HG03354 (cell line): Measurements from ENCODE around the gene TTC23.

Experiments
- ATAC-seq: cut with Tn5 transposase; IDR thresholded peaks from one replicate; pipeline ENCODE4 v1.9.1; 2021; ENCODE audit warnings: mild to moderate bottlenecking; ENCODE audit not compliant: unreplicated experiment, poor library complexity, severe bottlenecking

Gene TTC23

DNA sequence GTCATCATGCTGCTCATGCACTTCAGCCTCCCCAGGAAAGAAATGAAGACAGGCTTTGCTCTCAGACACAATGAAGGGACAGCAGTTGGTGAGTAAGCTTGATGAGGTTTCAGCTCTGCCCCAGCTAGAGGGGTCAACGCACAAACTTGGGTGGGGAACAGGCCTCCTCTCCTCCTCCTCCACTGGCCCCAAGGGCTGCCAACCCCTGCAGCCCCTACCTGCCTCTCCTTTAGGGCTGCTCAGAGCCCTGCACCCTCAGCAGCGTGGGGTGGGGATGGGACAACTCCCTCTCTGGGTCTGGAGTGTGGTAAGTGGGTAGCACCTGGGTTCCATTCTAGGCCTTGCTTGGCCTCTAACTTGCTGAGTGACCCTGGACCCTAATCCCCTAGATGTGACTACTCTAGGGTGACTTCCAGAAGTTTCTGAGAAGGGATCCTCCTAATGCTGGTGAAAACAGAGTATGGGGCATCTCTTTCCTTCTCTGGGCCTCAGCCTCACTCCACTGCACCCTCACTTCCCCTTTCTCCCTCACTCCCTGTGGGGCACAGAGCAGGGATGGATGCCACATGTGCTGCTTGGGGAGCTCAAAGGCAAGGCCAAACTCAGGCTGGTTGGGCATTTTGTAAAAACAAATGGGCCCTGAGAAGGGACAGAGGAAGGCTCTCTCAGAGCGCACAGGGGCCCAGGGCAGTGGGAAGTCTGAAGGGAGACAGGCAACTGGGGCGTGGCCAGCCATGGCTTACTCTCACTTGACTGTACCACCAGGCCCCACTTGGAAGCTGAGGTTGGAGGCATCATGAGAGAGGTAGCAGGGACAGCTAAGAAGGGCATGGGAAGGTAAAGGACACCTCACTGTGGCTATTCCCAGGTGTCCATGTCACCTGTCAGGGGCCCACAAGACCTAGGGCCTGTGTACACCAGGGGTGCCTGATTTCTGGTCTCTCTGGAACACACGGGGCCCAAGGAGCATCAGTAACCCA is 80.5 kb downstream of the TTC23 start:
- ATAC-seq = no peak

DNA sequence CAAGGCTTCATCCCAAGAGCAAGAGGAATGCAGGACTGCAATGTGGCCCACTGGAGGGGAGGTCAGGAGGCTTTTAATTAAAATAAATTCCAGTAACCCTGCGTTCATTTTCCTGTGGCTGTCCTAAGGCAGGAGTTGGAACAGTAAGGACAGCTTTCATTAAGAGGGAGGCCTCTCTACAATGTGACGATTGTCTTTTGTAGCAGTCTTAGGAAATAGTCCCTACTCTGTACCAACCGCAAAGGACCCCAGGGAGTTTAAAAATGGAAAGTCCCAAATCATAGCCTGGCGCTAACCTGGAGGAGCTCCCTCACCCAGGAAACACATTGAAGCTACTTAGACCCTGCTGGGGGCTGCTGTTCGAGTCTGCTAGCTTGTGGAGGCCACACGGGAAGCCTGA is 81.7 kb downstream of the TTC23 start:
- ATAC-seq = peak; percentile 48

DNA sequence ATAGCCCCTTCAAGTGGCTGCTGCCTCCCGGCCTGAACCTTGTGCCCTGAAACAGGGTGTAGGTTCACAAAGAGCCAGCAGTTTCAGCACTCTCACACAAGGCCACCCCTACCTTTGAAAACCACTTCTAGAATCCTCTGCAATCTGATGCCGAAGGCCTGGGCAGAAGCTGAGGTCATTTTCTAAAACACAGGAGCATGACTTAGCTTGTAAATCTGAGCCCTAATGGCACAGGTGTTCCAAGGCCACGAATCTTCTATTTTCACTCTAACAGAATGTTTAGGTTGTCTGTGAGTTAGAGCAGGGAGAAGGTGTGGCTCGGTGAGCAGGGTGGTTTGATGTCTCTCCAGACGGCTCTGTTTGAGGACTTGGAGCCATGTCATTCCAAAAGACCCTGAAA is 82.2 kb downstream of the TTC23 start:
- ATAC-seq = no peak

DNA sequence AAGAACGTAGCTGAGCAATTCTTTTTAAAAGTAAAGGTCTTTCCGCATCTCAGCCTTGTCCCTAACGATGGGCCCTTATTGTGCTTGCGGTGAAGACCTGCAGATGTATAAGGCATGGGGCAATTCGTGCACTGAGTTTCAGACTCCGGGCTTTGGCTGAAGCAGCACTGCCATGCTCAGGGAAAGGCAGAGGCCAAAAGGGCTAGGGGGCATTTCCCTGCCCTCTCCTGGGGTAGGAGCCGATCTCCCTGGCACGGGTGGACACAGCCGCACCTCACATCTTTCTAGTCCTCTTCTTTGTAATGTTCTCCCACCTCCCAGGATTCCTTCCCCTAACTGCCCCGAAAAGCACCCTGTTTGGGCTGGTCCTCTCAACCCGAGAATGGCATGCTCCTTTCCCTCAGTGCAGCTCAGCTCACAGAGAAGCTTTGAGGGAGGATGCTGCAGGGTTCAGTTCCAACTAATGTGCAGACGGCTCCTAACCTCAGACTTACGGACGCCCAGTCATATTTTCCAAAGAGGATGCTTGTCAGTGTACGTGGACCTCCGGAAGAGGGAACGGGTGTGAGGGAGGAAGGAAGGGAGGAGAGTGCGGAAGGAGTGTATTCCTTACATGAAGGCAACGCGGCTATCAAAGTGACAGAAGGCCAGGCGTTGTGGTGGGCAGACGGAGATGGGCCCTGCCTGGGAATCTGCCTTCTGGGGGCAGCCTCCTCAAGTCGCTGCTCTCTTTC is 83.3 kb downstream of the TTC23 start:
- ATAC-seq = no peak

DNA sequence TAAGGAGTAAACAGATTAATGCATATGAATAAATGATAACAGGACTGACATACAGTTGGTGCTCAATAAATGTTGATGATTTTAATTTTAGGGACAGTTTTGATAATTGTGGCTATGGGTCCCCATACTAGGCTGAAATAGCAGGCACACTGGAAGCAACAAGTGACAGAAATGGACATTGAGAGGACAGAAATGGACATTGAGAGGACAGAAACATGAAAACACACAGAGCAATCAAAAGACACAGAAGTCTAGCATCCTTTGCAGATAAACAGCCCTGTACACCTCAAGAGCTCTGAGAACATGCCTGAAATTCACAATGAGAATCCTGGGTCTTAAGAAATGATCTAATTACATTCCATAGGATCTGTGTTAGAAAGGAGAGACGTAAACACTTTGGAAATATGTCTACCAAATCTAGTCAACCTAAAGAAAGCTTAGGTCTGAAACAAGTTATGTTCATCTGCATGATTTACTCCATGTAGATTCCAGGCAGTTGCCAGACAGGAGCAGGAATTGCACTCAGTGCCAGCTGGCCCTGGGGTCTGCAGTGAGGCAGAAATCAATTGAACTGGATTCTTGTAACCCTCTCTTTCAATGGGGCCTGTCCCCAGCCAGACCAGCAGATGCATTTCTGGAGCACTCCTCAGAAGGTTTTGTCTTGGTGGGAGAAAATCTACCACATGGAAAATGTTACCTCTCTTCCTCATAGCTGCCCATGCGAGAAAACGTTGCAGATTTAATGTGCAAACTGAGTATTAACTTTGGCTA is 84.2 kb downstream of the TTC23 start:
- ATAC-seq = no peak

DNA sequence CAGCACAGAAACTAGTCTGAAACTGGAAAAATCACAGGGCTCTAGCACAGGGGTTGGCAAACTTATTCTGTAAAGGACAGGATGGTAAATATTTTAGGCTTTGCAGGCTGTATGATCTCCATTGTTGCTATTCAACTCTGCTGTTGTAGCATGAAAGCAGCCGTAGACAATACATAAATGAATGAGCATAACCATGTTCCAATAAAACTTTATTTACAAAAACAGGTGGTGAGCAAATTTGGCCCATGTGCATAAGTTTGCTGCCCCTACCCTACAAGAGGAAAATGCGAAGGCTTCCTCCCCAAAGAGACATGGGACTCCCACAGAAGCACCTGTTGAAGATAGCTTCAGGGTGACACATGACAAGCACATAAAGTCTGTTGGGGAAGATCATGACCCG is 85.3 kb downstream of the TTC23 start:
- no peak for ATAC-seq

DNA sequence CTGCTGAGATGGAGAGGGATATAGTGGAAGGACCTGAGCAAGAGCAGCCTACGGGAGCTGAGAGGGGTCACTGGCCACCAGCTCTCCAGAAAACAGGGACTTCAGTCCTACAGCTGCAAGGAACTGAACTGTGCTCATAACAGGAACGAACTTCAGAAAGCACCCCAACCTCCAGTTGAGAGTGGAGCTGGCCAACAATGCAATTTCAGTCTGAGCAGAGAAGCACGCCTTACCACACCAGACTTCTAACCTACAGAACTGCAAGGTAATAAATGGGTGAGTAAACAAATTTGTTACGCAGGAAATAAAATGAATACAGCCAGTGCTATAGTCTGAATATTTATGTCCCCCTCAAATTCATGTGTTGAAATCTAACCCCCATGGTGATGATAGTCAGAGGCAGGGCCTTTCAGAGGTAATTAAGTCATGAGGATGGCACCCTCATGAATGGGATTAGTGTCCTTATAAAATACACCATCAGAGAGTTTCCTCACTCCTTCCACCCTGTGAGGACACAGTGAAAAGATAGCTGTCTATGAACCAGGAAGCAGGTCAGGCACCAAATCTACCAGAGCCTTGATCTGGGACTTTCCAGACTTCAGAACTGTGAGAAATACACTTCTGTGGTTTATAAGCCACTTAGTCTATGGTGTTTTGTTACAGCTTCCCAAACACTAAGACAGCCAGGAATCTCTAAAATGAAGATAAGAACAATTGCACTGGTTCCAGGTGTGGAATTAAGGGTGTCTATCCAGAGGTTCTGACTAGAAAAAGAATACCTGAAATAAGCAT is 85.9 kb downstream of the TTC23 start:
- ATAC-seq = no peak

DNA sequence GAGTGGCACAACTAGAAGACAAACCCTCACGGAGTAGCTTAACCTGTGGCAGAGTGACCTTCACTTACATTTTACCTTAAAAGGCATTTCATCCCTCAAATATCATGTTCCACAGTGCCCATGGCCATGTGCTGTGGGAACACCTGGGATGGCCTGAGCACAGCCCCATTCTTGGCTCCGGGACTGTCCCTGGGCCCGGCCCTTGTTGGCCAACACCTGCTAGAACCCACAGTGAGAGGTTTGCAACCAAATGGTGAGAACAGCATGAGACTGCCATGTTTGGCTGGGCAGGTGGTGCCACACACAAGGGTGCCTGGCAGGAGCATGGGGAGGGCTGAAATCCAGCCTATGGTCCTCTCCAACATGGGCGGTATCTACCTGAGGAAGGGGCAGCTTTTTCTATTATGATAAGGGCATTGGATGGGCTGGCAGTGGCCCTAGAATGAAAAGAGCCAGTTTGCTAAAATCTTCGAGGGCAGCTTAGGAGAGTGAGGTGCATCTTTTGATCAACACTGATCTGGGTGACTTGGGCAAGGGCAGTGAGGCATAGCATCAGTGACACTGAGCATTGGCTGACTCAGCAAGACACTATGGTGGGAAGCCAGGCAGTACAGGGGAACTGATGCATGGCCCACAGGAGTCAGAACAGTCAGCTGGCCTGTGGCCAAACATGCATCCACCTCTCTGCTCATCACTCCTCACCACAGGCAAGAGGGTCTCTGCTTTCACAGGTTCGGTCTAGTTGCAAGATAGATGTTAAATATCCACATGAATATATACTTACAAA is 90.6 kb downstream of the TTC23 start:
- ATAC-seq = no peak

DNA sequence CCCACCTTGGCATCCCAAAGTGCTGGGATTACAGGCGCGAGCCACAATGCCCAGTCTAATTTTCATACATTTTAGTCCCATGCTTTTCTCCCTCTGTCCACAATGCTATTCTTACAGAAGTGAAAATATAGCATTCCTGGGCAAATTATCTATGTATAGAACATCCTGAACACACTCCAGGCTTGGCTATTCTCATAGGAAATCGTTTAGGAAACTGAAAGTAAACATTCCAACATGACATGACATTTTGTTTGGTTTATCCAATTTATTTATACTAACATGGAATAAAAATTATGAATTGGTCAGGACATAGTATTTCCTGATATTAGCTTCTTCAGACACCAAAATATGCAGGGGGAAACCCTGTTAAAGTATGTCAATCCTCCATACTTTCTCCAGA is 91.9 kb downstream of the TTC23 start:
- ATAC-seq = no peak

DNA sequence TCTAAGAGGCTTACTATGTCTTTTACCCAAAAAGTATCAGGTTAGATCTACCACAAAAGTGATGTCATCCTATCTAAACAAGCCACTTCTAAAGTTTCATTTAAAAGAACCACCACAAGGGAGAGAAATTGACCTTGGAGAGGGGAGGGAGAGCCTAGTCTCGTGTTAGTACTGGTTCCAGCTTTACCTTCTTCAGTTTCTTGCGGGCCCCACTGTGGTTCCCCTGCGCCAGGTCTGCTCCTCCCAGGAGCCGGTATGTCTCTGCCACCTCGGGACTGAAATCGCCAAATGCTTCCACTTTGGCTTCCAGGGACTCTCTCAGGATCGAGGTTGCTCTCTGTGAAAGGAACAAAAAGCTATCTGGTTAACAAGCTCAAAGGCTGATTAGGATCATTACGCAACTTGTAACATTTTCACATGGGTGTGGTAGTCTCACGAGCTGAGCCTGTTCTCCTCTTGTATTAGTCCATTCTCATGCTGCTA is 93.4 kb downstream of the TTC23 start:
- no peak for ATAC-seq

DNA sequence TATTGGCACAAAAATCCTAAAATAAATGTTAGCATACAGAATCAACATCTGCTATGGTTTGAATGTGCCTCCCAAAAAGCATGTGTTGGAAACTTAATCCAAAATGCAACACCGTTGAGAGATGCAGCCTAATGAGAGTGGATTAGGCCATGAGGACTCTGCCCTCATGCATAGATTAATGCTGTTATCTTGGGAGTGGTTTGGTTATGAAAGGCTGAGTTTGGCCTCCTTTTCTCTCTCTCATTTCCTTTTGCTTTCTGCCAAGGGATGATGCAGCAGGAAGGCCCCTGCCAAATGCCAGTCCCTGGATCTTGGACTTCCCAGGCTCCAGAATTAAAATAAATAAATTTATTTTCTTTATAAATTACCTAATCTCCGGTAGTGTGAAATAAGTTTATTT is 95.1 kb downstream of the TTC23 start:
- ATAC-seq = no peak

DNA sequence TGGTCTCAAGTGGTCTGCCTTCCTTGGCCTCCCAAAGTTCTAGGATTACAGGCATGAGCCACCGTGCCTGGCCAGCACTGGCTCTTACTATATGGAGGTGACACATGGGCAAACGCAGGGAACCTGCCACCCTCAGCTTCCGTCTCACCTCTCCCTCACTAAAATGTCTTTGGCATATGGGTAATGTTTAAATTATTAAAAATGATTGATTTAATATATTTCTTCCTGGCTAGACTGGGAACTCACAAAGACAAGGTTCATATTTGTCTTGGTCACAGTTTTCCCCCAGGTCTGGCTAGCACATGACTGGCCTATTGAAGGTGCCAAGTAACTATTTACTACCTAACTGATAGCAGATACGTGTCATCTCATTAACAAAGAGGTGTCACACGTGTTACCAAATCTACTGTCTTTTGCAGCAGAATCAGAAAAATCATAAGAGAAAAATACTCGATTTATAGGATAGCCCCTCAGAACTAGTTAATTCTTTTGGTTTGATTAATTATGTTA is 96.3 kb downstream of the TTC23 start:
- no peak for ATAC-seq

DNA sequence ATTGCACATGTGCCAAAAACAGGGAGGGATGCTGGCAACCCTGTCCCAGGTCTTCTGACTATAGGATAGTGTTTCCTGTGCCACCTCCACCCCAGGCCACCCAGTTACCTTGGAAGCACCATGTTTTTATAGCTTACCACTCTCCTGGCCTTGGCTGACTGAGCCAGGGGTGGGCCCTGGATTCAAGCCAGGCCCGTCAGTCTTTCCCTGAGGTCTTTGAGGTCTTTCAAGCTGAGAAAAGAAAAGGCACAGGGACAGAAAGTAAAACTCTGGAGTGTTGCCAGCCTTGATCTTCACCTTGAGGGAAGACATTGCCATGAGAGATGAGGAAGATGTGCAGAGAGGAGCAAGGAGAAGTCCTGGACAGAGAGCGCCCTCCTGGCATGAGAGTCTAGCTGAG is 98.2 kb downstream of the TTC23 start:
- ATAC-seq = no peak

DNA sequence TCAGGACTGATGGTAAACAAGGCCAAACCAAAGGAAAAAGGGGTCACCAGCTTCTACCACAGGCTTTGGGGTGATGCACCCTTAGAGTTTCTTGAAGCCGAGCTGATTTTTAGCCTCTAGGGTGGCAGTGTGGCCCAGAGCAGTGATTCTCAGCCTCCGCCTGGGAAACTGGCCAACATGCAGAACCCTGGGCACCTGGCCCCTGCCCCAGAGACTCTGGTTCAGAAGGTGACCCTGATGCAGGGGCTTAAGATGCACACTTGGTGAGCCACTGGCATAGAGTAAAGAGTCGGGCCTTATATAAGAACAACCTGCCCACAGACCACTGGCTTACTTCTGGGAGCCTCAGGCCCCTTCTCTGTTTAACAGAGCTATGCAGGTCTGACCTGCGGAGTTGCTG is 100.0 kb downstream of the TTC23 start:
- no peak for ATAC-seq

DNA sequence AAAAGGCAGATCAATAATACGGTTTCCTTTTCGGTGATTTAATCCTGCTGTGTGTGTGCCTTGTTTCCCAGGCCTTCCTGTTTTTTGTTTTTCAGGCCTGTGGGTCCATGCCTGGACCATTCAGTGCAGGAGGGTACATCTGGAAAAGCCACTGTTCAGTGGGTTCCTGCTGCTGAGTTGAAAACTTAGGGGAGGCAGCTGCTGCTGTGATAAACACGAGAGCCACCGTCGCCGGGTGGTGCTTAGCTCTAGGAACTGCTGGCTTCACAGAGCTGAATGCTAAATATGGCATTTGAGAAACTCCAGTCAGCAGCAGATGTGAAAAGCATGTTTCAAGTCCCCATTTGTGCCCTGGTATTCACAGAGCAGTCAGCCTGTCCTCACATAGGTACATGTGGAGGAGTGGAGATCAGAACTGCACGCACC is 100.5 kb downstream of the TTC23 start:
- ATAC-seq = no peak

DNA sequence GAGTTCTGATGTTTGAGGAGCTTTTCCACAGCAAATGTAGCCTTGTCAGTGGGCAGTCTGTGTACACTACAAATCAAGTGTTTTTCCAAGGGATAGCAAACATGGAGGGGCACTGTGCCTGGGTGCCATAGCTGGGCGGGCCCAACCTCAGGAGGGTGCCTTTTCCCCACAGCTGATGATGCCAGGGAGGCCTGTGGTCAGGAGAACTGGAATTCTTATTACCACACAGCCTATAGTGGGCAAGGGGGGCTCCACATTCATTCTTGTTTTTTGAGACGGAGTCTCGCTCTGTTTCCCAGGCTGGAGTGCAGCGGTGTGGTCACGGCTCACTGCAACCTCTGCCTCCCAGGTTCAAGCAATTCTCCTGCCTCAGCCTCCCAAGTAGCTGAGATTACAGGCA is 102.7 kb downstream of the TTC23 start:
- no peak for ATAC-seq

DNA sequence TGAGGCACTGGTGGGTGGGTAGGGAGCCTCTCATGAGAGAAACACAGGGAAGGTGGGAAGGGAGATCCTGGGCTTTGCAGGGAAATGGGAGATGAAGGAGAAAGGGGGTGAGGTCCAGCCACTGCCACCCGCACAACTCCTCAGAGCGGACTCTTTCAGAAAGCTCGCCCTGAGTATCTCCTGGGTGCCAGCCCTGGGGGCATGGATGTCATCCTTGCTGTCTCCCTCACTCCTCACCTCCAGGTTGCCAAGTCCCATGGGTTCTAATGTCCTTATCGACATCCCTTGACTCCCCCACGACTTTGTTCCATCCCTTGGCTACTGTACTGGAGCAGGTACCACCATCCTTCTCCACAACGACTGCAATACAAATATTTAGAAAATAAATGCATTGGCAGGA is 103.6 kb downstream of the TTC23 start:
- ATAC-seq = no peak

DNA sequence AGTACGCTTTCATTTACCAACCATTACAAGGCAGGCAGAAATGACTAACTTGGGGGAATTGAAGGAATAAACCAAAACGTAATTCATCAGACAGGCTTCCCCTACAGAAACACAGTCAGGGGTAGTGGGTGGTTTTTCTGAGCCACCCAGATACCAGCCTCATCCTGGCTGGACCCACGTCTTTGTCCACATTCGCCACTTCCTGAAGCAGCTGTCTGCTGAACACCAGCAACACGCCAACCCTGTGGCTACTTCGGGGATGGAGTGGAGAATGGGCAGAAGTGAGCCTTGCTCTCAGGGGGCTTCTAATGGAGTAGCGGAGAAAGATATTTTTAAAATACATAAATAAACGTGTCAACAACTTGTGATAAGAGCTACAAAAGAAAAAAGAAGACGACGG is 104.4 kb downstream of the TTC23 start:
- ATAC-seq = no peak
